Superior temporal gyrus (tissue), 1 donor: ENCODE measurements around the gene VBP1.
A peak's percentile ranks its signal among the peaks of the same experiment; 100 is the strongest.
"Not testable (repeated sequence)": the region's sequence is repeated elsewhere in the genome, so short reads cannot be mapped to it uniquely, and the experiment has no call there.

Source experiments
- DNase-seq: peaks from one replicate; pipeline ENCODE4 v3.0.0-alpha.2; 2016; ENCODE audit errors: extremely low spot score

VBP1 gene

DNA sequence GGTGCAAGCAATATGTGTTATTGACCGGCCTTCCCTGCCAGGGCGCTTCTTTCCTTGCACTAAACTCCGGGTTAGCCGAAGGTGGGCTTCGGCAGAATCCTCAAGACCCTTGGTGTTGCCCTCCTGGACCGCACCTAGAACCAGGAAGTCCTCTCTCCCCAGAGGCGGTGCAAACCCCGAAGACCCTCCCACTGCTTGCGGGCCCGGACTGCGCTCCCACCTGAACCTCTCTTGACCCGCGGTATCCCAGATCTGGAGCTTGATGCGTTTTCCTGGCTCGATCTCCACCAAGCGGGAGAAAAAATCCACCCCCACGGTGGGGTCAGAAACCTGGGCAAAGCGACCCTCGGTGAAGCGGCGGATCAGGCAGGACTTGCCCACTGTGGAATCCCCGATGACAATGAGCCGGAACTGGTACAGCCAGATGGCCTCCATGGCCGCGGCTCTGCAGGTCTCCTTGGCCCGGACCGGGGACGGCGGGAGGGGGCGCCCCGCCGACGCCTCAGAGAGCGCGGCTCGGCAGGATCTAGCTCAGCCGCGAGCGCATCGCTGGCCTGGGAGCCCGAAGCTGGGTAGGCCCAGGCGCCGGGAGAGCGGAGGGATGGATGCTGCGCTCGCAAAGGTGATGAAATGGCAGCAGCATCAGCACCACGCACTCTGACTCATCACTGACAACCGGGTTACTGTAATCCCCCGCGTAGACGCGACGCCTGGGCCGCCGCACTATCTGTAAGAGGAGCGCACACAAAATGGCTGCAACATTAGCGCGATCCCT lies 47.8 kb downstream of the VBP1 start, which contains the start of gene RAB39B:
RAB39B (minus strand) TSS at position 638 of the 775 bp plus-strand sequence; CDS start at position 435, 203 bp downstream.
- DNase-seq, result peak; percentile 74

DNA sequence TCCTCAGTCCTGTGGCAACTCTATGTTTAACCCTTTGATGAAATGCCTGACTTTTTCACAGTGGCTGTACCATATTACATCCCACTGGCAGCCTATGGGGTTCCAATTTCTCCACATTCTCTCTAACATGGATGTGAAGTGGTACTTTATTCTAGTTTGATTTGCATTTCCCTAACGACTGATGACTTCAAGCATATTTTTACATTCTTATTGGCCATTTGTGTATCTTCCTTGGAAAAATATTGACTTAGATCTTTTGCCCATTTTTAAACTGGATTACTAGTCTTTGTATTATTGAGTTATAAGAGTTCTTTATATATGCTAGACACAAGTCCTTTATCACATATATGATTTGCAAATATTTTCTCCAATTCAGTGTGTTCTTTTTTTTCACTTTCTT lies 50.2 kb downstream of the VBP1 start:
- no peak for DNase-seq

DNA sequence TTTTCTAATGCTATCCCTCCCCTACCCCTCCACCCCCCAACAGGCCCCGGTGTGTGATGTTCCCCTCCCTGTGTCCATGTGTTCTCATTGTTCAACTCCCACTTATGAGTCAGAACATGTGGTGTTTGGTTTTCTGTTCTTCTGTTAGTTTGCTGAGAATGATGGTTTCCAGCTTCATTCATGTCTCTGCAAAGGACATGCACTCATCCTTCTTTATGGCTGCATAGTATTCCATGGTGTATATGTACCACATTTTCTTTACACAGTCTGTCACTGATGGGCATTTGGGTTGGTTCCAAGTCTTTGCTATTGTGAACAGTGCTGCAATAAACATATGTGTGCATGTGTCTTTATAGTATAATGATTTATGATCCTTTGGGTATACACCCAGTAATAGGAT lies 51.7 kb downstream of the VBP1 start:
- not testable (repeated sequence) for DNase-seq

DNA sequence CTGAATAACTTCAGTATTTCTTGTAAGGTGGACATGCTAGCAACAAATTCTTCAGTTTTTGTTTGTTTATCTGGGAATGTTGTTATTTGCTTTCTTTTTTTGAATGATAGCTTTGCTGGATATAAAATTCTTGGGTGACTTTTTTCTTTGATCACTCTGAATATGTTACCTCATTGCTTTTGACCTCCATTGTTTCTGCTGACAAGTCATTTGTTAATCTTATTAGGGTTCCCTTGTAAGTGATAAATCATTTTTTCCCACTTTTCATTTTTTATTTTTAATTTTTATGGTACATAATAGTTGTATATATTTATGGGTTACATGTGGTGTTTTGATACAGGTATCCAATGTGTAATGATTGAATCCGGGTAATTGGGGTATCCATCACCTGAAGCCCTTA lies 54.7 kb downstream of the VBP1 start:
- DNase-seq, result no peak

DNA sequence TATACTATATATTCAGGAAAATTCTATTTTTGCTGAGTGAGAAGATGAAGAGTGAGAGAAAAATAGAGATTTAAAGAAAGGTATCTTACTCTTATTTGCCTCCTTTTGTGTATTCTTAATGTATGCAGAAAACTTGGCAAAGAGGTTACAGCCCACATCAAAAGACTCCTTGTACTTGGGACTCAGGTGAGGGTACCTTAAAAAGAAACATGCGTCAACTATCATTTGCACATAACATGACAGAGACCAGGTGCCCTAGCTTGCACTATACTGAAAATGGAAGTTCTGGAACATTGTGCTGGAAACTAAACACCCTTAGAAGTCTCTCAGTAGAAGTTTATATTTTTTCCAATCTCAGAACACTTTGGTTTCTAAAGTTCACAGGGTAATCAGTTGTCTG lies 63.6 kb downstream of the VBP1 start:
- DNase-seq, result no peak
